ENCODE results near the gene QRICH2. TPM values are rescaled to one million over a fixed set of nuclear protein-coding genes. Genes with fewer than 3 reads are reported as not detected.
"Not testable (repeated sequence)": the region's sequence is repeated elsewhere in the genome, so short reads cannot be mapped to it uniquely, and the experiment has no call there.

QRICH2 gene
- total and polyA plus RNA-seq, 8 donors, result 0.81 to 9.2 (median 1.7) TPM

DNA sequence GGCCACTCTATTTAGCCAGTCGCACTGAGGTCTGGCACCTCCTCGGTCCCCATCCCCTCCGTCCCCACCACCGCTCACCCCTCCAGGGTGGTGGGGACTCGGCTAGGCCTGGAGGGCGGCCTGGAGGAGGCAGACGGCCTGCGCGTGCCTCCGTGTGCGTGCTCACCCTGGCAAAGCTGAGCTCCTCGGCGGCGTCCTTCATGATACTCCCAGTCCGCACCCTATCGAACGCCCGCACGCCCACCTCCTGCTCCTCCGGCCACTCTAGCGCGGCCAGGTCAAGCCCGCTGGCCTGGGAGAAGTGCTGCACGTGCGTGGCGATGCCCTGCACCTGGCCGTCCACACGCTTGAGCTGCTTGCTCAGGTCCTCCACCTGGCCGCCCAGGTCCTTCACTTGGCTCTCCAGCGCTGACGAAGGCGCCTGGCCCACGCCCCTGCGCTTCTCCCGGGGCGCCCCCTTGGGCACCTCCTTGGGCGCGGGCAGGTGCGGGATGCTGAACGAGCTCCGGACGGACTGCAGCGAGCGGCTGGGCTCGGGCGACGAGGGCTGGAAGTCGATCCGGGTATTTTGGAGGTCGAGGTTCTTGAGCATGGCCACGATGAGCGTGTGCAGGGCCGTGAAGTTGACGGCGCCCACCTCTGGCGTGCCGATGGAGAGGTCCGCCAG is 644 bp downstream of the QRICH2 start:
- Histone ChIP-seq H3K4me1 (no peaks in the 10 kb centered on the region), H3K36me3 (peaks cover 0 to 21% (median 0%) of the 10 kb centered on the region in 3 donors), H3K27ac (no peak overlapping the region), H3K27me3 (no peaks in the 10 kb centered on the region), H3K4me3 (no peak overlapping the region), H3K9me3 (no peaks in the 10 kb centered on the region)
- TF ChIP-seq, protein P1, sequence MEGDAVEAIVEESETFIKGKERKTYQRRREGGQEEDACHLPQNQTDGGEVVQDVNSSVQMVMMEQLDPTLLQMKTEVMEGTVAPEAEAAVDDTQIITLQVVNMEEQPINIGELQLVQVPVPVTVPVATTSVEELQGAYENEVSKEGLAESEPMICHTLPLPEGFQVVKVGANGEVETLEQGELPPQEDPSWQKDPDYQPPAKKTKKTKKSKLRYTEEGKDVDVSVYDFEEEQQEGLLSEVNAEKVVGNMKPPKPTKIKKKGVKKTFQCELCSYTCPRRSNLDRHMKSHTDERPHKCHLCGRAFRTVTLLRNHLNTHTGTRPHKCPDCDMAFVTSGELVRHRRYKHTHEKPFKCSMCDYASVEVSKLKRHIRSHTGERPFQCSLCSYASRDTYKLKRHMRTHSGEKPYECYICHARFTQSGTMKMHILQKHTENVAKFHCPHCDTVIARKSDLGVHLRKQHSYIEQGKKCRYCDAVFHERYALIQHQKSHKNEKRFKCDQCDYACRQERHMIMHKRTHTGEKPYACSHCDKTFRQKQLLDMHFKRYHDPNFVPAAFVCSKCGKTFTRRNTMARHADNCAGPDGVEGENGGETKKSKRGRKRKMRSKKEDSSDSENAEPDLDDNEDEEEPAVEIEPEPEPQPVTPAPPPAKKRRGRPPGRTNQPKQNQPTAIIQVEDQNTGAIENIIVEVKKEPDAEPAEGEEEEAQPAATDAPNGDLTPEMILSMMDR (IDR thresholded peaks at IDR 0.05), result no peak
- DNase-seq, result no peak
- WGBS, 2 donors, result 95 to 96% methylated on average over 54 to 58 of the region's 58 CpGs
- intact Hi-C loops (cut with DNase I), result loop anchor here (5.0 to 10.0 kb wide), 3 partner anchors 80 to 90 kb away; no protein-coding TSS in a partner anchor
- no peak for FAIRE-seq
- ATAC-seq, result no peak

DNA sequence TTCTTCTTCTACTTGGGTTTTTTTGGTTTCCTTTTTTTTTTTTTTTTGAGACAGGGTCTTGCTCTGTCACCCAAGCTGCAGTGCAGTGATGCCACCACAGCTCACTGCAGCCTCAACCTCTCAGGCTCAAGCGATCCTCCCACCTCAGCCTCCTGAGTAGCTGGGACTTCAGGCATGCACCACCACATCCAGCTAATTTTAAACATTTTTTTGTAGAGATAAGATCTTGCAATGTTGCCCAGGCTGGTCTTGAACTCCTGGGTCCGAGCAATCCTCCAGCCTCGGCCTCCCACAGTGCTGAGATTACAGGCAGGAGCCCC is 3.0 kb downstream of the QRICH2 start:
- not testable (repeated sequence) for DNase-seq, H3K27me3 ChIP-seq, FAIRE-seq, H3K4me3 ChIP-seq, H3K27ac ChIP-seq, H3K36me3 ChIP-seq, ATAC-seq, H3K4me1 ChIP-seq, H3K9me3 ChIP-seq
- WGBS, 2 donors, result 84 to 95% methylated on average over 3 of the region's 3 CpGs
- intact Hi-C loops (cut with DNase I), result loop anchor here (5.0 to 10.0 kb wide), 3 partner anchors 82 to 92 kb away; no protein-coding TSS in a partner anchor

- no peaks in the 10 kb centered on the region for H3K36me3 ChIP-seq
- intact Hi-C loops (cut with DNase I), result loop anchor here (5.0 to 10.0 kb wide), 3 partner anchors 83 to 93 kb away; no protein-coding TSS in a partner anchor
- H3K27ac ChIP-seq, result no peak overlapping the region
- H3K27me3 ChIP-seq, result no peaks in the 10 kb centered on the region
- TF ChIP-seq, protein P1 (IDR thresholded peaks at IDR 0.05), result no peak
- ATAC-seq (peak in 2 of 4 donors; percentile 12 to 18), DNase-seq (no peak), FAIRE-seq (no peak)
- WGBS, 2 donors, result 68 to 78% methylated on average over 17 of the region's 17 CpGs
- no peaks in the 10 kb centered on the region for H3K4me1 ChIP-seq
- H3K9me3 ChIP-seq, result no peaks in the 10 kb centered on the region
- H3K4me3 ChIP-seq, result no peak overlapping the region
These were observed 3.6 kb downstream of the QRICH2 start for GRCh38 chr17:76304226-76305134.

DNA sequence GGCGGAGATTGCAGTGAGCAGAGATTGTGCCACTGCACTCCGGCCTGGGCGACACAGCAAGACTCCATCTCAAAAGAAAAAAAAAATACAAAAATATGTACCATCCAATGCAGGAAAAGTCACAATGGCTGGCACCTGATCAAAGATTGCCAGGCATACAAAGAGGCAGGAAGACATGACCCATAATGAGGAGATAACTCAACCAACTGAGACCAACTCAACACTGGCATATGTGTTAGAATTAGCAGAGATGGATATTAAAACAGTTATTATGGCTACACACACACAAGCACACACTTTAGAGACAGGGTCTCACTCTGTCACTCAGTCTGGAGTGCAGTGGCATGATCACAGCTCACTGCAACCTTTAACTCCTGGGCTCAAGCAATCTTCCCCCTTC is 10.6 kb downstream of the QRICH2 start:
- TF ChIP-seq, protein P1 (IDR thresholded peaks at IDR 0.05), result no peak
- Histone ChIP-seq H3K9me3 (no peaks in the 10 kb centered on the region), H3K4me3 (no peak overlapping the region), H3K36me3 (no peaks in the 10 kb centered on the region), H3K4me1 (no peaks in the 10 kb centered on the region), H3K27ac (no peak overlapping the region), H3K27me3 (no peaks in the 10 kb centered on the region)
- no peak for ATAC-seq
- FAIRE-seq, result no peak
- DNase-seq, result no peak
- intact Hi-C loops (cut with DNase I), result no loop called here
- 92 to 97% methylated on average over 3 of the region's 3 CpGs for WGBS, 2 donors

- H3K27ac ChIP-seq, result no peak overlapping the region
- H3K4me3 ChIP-seq, result no peak overlapping the region
- TF ChIP-seq, protein P1 (IDR thresholded peaks at IDR 0.05), result no peak
- no peak for DNase-seq
- no peaks in the 10 kb centered on the region for H3K36me3 ChIP-seq
- 89 to 99% methylated on average over 5 of the region's 5 CpGs for WGBS, 2 donors
- no peak for FAIRE-seq
- H3K9me3 ChIP-seq, result no peaks in the 10 kb centered on the region
- ATAC-seq, result no peak
- intact Hi-C loops (cut with DNase I), result no loop called here
- H3K27me3 ChIP-seq, result no peaks in the 10 kb centered on the region
- H3K4me1 ChIP-seq, result no peaks in the 10 kb centered on the region
These were observed 11.2 kb downstream of the QRICH2 start for GRCh38 chr17:76296889-76297288.

Data from pancreas (tissue), 10 donors.